ENCODE data around the gene ANKRD6. TPM values are rescaled to one million over a fixed set of nuclear protein-coding genes. Genes with fewer than 3 reads are reported as not detected.

The ANKRD6 gene
- total RNA-seq, 1 donor from 2014 or later = 52.7 TPM

GRCh38 chr6:89413006-89413400, 19.9 kb upstream of the ANKRD6 start:
- DNase-seq (ENCODE audit: low spot score) = no peak

DNA sequence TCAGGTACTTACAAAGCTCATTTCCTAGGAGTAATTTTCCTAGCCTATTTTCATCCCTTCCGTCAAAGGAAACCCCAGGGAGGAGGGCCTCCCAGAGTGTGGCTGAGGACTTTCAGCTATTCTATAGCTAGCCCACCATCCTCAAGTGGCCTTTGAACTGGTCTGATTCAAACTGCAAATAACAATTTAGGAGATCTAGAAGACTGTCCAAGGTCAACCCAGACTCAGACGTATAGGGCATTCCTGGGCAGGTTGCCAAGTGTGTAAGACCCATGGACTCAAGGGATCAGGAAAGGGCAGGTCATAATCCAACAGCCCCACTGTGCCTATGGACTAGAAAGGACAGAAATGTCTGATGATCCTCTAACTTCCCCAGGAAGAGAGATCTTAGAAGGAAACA, 18.7 kb upstream of the ANKRD6 start:
- DNase-seq (ENCODE audit: low spot score) = no peak

DNA sequence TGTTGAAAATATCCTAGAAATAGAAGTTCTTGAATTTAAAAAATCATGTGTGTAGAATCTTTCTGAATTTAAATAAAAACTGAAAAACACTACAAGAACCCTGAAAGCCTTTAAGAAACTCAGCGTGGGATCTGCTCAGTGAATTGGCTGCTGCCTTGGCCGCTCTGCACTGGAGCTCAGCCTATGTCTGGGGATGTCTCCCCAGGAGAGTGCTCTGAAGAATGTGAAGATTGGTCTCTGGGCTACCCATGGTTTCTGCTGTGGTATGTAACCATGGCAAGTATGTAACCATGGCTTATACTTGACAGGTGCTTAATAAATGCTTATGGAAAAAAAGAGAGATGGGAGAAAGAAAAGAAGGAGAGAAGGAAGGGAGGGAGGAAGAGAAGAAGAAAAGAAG, 17.8 kb upstream of the ANKRD6 start:
- DNase-seq (ENCODE audit: low spot score) = no peak

GRCh38 chr6:89416796-89417195, 16.2 kb upstream of the ANKRD6 start:
- no peak for DNase-seq (ENCODE audit: low spot score)

GRCh38 chr6:89430201-89430962, 2.6 kb upstream of the ANKRD6 start:
- DNase-seq (ENCODE audit: low spot score) = peak; percentile 29

GRCh38 chr6:89433252-89434149, 549 bp downstream of the ANKRD6 start:
- DNase-seq (ENCODE audit: low spot score) = peak; percentile 49

- no peak for DNase-seq (ENCODE audit: low spot score)
Observed at GRCh38 chr6:89434150-89434499, 1.2 kb downstream of the ANKRD6 start.

DNA sequence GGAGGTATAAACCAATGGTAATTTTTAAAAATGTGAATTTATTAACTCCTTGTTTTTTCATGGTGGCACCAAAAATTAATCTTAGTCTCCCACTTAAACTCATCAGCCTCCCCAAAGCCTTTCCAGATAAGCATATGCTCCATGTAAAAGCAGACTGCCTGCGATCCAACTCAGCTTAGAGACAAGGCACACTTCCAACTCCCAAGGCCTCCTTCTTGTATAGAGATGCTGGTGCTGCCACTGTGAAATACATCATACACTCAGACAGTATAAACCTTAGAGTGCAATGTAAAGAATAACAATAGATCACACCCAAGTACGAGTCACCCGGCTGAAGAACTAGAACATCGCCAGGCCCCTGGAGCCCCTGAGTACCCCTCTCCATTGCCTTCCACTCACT, 2.0 kb downstream of the ANKRD6 start:
- peak; percentile 91 for DNase-seq (ENCODE audit: low spot score)

DNA sequence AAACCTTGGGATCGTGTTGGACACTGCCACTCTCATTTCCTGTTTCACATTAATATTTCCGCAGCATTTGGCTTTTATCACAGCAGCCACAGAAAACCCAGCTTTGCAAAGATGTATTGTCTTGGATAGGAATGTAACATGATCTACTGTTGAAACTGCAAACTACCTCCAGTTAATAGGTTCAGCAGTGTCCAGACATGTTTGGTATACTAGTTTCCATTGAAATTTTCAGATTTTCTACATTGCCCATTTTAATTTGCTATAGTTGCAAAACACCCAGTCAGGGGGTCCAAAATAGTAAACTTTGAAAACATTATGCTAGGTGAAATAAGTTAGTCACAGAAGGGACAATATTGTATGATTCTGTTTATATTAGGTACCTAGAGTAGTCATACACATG, 3.3 kb downstream of the ANKRD6 start:
- peak; percentile 26 for DNase-seq (ENCODE audit: low spot score)

DNA sequence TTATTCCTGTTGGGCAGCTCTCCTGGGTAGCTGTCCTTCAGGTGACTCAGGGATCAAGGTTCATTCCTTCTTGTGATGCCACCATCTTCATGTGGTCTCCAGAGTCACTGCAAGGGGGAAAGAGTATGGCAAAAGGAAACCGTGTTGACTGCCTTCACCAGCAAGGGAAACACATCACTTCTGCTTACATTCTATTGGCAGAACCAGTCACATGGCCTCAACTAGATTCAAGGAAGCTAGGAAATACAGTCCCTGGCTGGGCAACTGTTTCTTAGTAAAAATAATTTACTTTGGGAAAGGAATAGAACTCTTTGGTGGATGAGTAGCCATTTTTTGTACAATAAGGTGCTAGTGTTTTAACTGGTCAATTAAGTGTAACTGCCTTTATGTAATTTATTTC, 5.3 kb downstream of the ANKRD6 start:
- DNase-seq (ENCODE audit: low spot score) = no peak

DNA sequence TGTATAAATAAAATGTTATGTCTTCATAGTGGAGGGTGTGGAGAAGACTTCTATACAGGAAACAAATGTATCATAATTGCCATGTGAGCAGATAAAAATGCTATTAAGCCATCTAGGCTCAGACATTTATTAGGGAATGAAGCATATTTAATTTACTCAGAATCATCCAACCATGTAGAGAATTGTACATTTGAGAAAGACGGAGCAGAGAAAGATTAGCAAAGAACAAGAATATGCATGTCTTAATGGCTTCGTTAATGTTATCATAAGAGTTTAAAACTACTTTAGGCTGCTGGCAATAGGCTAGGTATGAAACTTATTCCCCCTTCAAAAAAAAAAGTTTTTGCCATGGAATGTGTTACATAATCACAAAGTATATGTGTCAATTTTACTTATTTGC, 6.1 kb downstream of the ANKRD6 start:
- no peak for DNase-seq (ENCODE audit: low spot score)

DNA sequence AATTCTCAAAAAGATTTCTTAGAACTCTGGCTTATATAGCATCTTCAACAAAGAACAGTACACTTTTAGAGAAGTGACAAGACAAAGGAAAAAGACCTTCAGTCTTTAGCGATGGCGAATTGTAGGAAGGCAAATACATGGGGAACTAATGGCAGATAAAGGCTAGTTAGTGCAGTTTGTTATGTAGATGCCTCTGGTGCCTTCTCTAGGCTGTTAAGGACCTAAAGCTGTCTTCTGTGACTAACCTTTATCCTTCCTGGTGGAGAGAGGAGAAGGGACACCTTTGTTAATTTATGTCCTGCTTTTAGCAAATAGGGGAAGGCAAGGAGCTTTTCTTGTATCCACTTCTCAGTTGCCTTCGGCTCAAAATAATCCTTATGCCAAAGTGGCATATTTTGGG, 7.2 kb downstream of the ANKRD6 start:
- no peak for DNase-seq (ENCODE audit: low spot score)

DNA sequence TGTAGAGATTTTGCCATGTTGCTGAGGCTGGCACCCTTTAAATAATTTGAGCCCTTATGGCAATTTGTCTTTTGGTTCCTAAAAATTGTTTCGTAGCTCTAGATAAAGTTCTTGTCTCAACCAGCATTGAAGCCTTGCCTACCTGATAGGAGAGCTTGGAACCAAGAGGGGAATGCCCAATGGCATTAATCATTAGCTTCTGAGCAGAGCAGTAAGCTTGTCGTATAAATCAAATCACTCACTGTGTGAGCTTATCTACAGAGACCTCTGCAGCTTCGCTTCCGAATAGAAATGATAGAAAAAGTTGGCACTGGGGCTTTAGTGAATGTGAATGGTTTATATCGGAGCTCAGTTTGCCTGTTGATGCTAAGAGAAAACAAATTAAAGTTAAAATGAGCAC, 10.7 kb downstream of the ANKRD6 start:
- no peak for DNase-seq (ENCODE audit: low spot score)

- DNase-seq (ENCODE audit: low spot score) = no peak
Observed at GRCh38 chr6:89449193-89449592, 16.2 kb downstream of the ANKRD6 start.

GRCh38 chr6:89452281-89452680, 19.3 kb downstream of the ANKRD6 start:
- DNase-seq (ENCODE audit: low spot score) = no peak

- no peak for DNase-seq (ENCODE audit: low spot score)
Observed at GRCh38 chr6:89454300-89454699, 21.3 kb downstream of the ANKRD6 start.

- no peak for DNase-seq (ENCODE audit: low spot score)
Observed at GRCh38 chr6:89458704-89459103, 25.8 kb downstream of the ANKRD6 start.

DNA sequence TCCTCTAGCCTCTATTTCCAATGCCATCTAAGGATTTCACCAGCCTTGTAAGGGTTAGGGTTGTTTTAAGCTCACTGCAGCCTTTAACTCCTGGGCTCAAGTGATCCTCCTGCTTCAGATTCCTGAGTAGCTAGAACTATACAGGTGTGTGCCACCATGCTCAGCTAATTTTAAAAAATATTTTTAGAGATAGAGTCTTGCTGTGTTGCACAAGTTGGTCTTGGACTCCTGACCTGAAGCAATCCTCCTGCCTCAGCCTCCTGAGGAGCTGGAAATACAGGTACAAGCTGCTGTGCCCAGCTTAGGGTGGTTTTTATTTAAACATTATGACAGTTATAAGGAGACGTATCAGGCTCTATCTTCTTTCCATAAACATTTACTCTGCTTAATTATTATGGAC, 26.5 kb downstream of the ANKRD6 start:
- DNase-seq (ENCODE audit: low spot score) = no peak

DNA sequence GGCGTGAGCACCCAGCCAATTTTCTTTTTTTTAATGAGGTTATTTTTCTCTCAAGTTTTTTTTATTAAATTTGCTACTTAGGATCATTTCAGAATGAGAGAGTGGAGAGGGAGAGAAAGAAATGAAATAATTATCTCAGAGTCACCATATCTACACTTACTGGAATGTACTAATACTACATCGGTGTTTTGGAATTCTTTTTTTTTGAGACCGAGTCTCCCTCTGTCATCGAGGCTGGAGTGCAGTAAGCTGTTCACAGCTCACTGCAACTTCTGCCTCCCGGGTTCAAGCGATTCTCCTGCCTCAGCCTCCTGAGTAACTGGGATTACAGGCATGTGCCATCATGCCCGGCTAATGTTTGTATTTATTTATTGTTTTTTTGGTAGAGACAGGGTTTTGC, 27.8 kb downstream of the ANKRD6 start:
- DNase-seq (ENCODE audit: low spot score) = no peak

GRCh38 chr6:89462503-89462902, 29.6 kb downstream of the ANKRD6 start:
- DNase-seq (ENCODE audit: low spot score) = no peak

DNA sequence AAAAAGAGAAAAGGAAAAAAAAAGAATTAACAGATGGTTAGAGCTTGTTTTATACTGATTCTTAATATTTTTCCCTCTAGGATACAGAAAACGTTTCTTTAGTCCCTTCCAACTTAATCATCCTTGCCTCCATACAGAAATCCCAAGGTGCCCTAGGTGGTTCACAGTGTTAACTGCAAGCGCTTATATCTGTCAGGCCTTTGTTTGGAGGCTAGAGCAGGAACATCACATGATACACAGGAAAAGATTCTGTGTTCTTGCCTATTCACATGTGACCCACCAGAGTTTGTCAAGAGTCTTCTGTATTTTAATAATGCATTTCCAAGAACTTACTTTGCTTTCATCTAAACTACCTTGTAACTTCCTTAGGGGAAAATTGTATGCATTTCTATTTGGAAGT, 31.3 kb downstream of the ANKRD6 start:
- DNase-seq (ENCODE audit: low spot score) = no peak

GRCh38 chr6:89467437-89467836, 34.5 kb downstream of the ANKRD6 start:
- no peak for DNase-seq (ENCODE audit: low spot score)

- no peak for DNase-seq (ENCODE audit: low spot score)
Observed at GRCh38 chr6:89468998-89469397, 36.0 kb downstream of the ANKRD6 start.

Measured in umbilical cord (tissue), 2 donors.